Tibial nerve (tissue), 3 donors: ENCODE results near the gene TRIM67.

Experiments
- POLR2A ChIP-seq, 2 donors: fragments of 450-650 bp; IDR thresholded peaks; one replicate each; pipeline ENCODE4 v1.6.1; 2017; ENCODE audit warnings: antibody characterized with exemption in 2 of 2, mild to moderate bottlenecking in 2 of 2, moderate library complexity in 2 of 2
- TF ChIP-seq, protein P1 (sequence below), 5 experiments: fragments of 200-600 bp in 3 of 5; fragments of 450-650 bp in 2 of 5; sonication (generic) in 3 of 5; IDR thresholded peaks; one replicate each; pipeline ENCODE4 v1.5.1; 2016 to 2019; ENCODE audit warnings: antibody characterized with exemption in 5 of 5, mild to moderate bottlenecking in 3 of 5, moderate library complexity in 2 of 5

- TF ChIP-seq POLR2A (IDR thresholded peaks at IDR 0.05): no peak
- TF ChIP-seq, protein P1, sequence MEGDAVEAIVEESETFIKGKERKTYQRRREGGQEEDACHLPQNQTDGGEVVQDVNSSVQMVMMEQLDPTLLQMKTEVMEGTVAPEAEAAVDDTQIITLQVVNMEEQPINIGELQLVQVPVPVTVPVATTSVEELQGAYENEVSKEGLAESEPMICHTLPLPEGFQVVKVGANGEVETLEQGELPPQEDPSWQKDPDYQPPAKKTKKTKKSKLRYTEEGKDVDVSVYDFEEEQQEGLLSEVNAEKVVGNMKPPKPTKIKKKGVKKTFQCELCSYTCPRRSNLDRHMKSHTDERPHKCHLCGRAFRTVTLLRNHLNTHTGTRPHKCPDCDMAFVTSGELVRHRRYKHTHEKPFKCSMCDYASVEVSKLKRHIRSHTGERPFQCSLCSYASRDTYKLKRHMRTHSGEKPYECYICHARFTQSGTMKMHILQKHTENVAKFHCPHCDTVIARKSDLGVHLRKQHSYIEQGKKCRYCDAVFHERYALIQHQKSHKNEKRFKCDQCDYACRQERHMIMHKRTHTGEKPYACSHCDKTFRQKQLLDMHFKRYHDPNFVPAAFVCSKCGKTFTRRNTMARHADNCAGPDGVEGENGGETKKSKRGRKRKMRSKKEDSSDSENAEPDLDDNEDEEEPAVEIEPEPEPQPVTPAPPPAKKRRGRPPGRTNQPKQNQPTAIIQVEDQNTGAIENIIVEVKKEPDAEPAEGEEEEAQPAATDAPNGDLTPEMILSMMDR (IDR thresholded peaks at IDR 0.05): no peak
These were observed 1.7 kb upstream of the TRIM67 start for GRCh38 chr1:231159963-231160761.
